Measurements from ENCODE around the gene HBB. TPM values are rescaled to one million over a fixed set of nuclear protein-coding genes. Genes with fewer than 3 reads are reported as not detected.

The HBB gene
- total RNA-seq, 1 donor from 2014 or later, result not detected

DNA sequence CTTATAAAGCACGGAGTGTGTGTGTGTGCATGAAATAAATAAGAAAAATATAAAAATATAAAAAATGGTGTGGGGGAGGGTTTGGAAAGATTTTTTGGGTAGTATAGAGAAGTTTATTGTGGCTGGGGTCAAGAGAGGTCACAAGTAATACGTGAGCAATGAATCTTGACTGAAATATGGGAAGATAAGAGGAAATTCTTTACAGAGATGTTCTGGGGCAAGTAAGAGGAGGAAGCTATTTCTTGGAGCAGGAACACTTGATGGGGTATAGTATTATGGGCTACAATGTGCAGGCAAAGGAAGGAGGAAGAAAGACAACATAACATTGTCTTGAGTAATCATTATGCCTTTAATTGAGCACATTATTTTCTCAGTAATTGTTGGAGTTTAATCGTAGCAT lies 5.3 kb upstream of the HBB start:
- no peak overlapping the region for H3K4me3 ChIP-seq (ENCODE audit: low read depth, low read length)
- TF ChIP-seq, protein P1, sequence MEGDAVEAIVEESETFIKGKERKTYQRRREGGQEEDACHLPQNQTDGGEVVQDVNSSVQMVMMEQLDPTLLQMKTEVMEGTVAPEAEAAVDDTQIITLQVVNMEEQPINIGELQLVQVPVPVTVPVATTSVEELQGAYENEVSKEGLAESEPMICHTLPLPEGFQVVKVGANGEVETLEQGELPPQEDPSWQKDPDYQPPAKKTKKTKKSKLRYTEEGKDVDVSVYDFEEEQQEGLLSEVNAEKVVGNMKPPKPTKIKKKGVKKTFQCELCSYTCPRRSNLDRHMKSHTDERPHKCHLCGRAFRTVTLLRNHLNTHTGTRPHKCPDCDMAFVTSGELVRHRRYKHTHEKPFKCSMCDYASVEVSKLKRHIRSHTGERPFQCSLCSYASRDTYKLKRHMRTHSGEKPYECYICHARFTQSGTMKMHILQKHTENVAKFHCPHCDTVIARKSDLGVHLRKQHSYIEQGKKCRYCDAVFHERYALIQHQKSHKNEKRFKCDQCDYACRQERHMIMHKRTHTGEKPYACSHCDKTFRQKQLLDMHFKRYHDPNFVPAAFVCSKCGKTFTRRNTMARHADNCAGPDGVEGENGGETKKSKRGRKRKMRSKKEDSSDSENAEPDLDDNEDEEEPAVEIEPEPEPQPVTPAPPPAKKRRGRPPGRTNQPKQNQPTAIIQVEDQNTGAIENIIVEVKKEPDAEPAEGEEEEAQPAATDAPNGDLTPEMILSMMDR (conservative IDR thresholded peaks at IDR 0.05; ENCODE audit: low read depth, low read length), result no peak
- DNase-seq (ENCODE audit: low read depth), result no peak

DNA sequence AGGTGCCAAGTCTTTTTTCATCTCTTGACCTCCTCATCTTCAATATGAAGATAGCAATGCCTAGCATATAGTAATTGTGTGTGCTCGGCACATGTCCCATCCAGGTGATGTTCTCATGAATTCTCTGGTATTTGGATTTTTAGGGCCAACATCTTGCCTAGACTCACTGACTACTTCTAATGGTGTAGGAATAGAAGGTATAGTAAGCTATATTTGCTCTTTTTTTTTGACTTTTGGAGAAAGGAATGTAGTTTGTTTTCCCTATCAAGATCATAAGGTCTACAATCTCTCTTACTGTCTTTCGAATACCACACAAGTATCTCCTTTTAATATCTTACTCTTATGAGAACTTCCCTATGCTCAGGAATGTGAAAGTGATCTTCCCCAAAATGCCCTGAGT lies 4.2 kb upstream of the HBB start:
- DNase-seq (ENCODE audit: low read depth), result no peak
- TF ChIP-seq, protein P1 (conservative IDR thresholded peaks at IDR 0.05; ENCODE audit: low read depth, low read length), result no peak

DNA sequence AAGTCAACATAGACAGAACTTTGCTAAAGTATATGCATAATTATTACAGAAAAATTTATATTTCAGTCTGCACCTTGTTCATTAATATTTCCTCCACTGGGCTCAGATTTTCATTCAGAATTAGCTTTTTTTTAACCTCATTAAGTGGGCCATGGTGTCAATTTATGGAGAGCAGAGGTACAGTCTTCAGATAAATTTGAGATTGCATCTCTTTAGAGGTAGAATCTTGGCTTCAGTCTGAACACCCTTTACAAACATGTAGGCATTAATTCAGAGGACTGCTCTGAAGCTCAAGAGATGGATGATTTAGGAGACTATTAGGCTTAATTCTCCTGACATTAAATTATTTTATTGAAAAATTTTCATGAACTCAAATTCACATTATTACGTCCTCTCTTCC lies 3.4 kb upstream of the HBB start:
- DNase-seq (ENCODE audit: low read depth), result no peak
- TF ChIP-seq, protein P1 (conservative IDR thresholded peaks at IDR 0.05; ENCODE audit: low read depth, low read length), result no peak

More for the DNA sequence above, 4.2 kb upstream of the HBB start:
- no peak overlapping the region for H3K4me3 ChIP-seq (ENCODE audit: low read depth, low read length)

DNA sequence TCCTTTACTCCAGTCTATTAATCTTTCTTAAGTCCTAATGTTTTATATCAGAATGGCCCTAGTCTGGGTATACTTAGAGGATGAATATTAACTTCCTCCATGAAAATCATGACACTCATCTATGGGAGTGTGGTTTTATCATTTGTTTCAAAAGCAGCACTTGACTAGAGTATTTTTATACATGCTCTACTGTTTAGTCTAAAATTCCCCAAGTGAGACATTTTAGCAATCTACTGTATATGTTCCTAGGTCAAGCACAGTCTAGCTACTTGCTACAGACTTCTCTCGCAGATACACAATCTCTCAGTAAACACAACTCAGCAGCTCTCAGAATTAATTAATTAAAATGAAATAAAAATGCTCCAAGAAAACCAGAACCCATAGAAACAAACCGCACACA lies 2.9 kb upstream of the HBB start:
- DNase-seq (ENCODE audit: low read depth), result no peak

More for the DNA sequence above, 3.4 kb upstream of the HBB start:
- no peak overlapping the region for H3K4me3 ChIP-seq (ENCODE audit: low read depth, low read length)

DNA sequence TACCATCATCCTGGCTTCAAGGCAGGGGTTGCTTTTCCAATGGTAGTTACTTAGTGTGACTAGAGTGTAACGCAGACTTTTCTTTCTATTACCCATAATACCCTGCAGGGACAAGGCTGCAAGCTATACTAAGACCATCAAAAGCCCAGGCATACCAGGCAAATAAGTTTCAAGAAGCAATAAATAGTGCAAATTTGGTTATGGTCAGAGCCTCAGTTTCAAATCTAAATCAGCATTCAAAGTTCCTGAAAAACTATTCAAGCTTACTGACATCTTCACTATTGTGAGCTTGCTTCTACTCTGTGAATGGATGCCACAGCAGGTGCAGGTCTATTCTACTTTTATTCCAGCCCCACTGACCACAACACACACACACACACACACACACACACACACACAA lies 2.5 kb upstream of the HBB start:
- DNase-seq (ENCODE audit: low read depth), result no peak
- H3K4me3 ChIP-seq (ENCODE audit: low read depth, low read length), result no peak overlapping the region
- TF ChIP-seq, protein P1 (conservative IDR thresholded peaks at IDR 0.05; ENCODE audit: low read depth, low read length), result no peak

More for the DNA sequence above, 2.9 kb upstream of the HBB start:
- TF ChIP-seq, protein P1 (conservative IDR thresholded peaks at IDR 0.05; ENCODE audit: low read depth, low read length), result no peak
- H3K4me3 ChIP-seq (ENCODE audit: low read depth, low read length), result no peak overlapping the region

DNA sequence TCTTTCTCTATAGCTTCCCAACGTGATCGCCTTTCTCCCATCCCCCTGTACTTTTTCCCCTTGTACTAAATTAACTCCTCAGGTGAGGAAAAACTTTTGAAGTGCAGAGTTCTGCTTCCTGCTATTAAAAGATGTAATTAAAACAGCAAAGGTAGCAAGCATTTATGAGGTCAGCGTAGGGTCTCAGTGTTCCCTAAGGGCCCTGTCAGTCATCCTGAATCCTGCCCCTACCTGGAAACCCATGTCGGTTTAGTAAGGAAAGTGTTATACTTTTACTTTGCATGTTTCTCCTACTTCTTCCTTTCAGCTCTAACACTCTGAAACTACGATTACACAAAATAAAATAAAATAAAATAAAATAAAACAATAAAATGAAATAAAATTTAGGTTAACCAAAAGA lies 1.3 kb upstream of the HBB start:
- no peak for DNase-seq (ENCODE audit: low read depth)
- TF ChIP-seq, protein P1 (conservative IDR thresholded peaks at IDR 0.05; ENCODE audit: low read depth, low read length), result no peak

DNA sequence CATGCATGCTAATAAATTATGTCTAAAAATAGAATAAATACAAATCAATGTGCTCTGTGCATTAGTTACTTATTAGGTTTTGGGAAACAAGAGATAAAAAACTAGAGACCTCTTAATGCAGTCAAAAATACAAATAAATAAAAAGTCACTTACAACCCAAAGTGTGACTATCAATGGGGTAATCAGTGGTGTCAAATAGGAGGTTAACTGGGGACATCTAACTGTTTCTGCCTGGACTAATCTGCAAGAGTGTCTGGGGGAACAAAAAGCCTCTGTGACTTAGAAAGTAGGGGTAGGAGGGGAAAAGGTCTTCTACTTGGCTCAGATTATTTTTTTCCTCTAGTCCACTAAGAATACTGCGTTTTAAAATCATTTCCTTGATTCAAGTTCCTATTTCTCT lies 810 bp upstream of the HBB start:
- TF ChIP-seq, protein P1 (conservative IDR thresholded peaks at IDR 0.05; ENCODE audit: low read depth, low read length), result no peak
- H3K4me3 ChIP-seq (ENCODE audit: low read depth, low read length), result no peak overlapping the region
- no peak for DNase-seq (ENCODE audit: low read depth)

More for the DNA sequence above, 1.3 kb upstream of the HBB start:
- H3K4me3 ChIP-seq (ENCODE audit: low read depth, low read length), result no peak overlapping the region
